MCF 10A (cell line): ENCODE data around the gene WASF3. TPM values are rescaled to one million over a fixed set of nuclear protein-coding genes. Genes with fewer than 3 reads are reported as not detected.
"Not testable (repeated sequence)": the region's sequence is repeated elsewhere in the genome, so short reads cannot be mapped to it uniquely, and the experiment has no call there.

Experiments
- BruUV-seq: library from RNA; stranded (reverse); fragments of 400-500 nt; replicated peaks from 2 replicates; lab custom pipeline; 2021; lab: Mats Ljungman, UMichigan
- CTCF ChIA-PET: fragments of 300-600 bp; sonication (Branson Sonifier 250); formaldehyde crosslinking; extraction: SDS; loops from one replicate; lab custom pipeline; 2021; ENCODE audit warnings: antibody characterized with exemption, inconsistent platforms; lab: Yijun Ruan, JAX
- POLR2A ChIA-PET: fragments of 300-600, 350-650 bp; sonication (Branson Sonifier 250); formaldehyde crosslinking; extraction: SDS; loops from one replicate; lab custom pipeline; 2020; ENCODE audit warnings: antibody characterized with exemption, inconsistent platforms; lab: Yijun Ruan, JAX
- DNase-seq: peaks from one replicate; pipeline ENCODE4 v3.0.0-alpha.2; 2018; ENCODE audit not compliant: unreplicated experiment
- H3K27ac Mint-ChIP-seq: one replicate; pipeline ENCODE4 v1.8.0; 2022; ENCODE audit warnings: mild to moderate bottlenecking, low read depth, mixed read lengths; ENCODE audit not compliant: unreplicated experiment
- H3K27me3 Mint-ChIP-seq: one replicate; pipeline ENCODE4 v1.8.0; 2022; ENCODE audit warnings: mixed read lengths; ENCODE audit not compliant: insufficient read depth, unreplicated experiment
- H3K36me3 Mint-ChIP-seq: one replicate; pipeline ENCODE4 v1.8.0; 2022; ENCODE audit warnings: mild to moderate bottlenecking, moderate library complexity, mixed read lengths; ENCODE audit not compliant: insufficient read depth, unreplicated experiment
- H3K4me1 Mint-ChIP-seq: one replicate; pipeline ENCODE4 v1.8.0; 2022; ENCODE audit warnings: mixed read lengths; ENCODE audit not compliant: insufficient read depth, unreplicated experiment
- H3K4me3 Mint-ChIP-seq: one replicate; pipeline ENCODE4 v1.8.0; 2022; ENCODE audit warnings: mild to moderate bottlenecking, moderate library complexity, mixed read lengths; ENCODE audit not compliant: unreplicated experiment
- H3K9me3 Mint-ChIP-seq: one replicate; pipeline ENCODE4 v1.8.0; 2022; ENCODE audit warnings: mixed read lengths; ENCODE audit not compliant: unreplicated experiment
- intact Hi-C: fragments of 100-400 bp; cut with micrococcal nuclease; formaldehyde crosslinking; loops from 2 replicates; pipeline ENCODE4 v1.14.1; 2022
- total RNA-seq: library from RNA; stranded (reverse); gene quantifications from 2 replicates; pipeline ENCODE4 v1.2.3, GENCODE V29; 2022
- TF ChIP-seq, protein P1 (sequence below): fragments of 200-600 bp; IDR thresholded peaks from one replicate; pipeline ENCODE4 v1.8.0; 2022; ENCODE audit warnings: antibody characterized with exemption, mild to moderate bottlenecking; ENCODE audit not compliant: unreplicated experiment

The WASF3 gene
- total RNA-seq, 1 experiment from 2014 or later: 24.0 TPM

DNA sequence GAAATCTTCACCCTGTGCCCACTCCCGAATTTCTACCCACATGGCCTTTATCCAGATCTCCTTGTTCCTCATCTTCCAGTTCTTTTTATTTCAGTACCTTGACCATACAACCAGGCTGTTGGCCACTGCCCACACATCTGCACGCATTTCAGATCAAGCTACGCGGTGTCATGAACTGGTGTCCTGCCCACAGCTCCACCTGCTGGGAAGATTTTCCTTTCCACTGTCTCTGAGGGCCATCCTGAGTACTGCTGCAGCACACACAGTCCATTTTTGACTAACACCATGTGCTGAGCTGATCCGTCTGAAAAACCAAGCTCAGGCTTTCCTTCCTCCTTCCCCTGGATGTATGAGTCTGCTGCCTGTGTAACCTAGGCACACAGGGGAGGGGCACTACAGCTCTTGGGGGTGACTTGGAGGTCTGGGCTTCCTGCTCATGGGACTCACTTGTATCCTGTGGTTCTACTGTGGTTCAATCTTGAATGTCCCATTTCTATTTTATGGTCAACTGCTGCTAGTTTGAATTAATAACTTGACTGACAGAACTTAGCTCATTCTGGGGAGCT, 71.9 kb downstream of the WASF3 start:
- Mint-ChIP-seq H3K27ac (no peak overlapping the region), H3K36me3 (peaks cover 6% of the 10 kb centered on the region), H3K9me3 (peaks cover 28% of the 10 kb centered on the region), H3K27me3 (no peaks in the 10 kb centered on the region), H3K4me3 (no peak overlapping the region), H3K4me1 (no peaks in the 10 kb centered on the region)
- intact Hi-C loops: no loop called here
- CTCF ChIA-PET: interaction anchor here (0.6 to 1.2 kb wide), 6 partner anchors 9 to 444 kb away, joined by 3 read pairs; no protein-coding TSS in a partner anchor
- TF ChIP-seq, protein P1, sequence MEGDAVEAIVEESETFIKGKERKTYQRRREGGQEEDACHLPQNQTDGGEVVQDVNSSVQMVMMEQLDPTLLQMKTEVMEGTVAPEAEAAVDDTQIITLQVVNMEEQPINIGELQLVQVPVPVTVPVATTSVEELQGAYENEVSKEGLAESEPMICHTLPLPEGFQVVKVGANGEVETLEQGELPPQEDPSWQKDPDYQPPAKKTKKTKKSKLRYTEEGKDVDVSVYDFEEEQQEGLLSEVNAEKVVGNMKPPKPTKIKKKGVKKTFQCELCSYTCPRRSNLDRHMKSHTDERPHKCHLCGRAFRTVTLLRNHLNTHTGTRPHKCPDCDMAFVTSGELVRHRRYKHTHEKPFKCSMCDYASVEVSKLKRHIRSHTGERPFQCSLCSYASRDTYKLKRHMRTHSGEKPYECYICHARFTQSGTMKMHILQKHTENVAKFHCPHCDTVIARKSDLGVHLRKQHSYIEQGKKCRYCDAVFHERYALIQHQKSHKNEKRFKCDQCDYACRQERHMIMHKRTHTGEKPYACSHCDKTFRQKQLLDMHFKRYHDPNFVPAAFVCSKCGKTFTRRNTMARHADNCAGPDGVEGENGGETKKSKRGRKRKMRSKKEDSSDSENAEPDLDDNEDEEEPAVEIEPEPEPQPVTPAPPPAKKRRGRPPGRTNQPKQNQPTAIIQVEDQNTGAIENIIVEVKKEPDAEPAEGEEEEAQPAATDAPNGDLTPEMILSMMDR: no peak
- no peak for DNase-seq
- no TSS peak for BruUV-seq
- POLR2A ChIA-PET: interaction anchor here (0.6 to 1.0 kb wide), 2 partner anchors 444 to 457 kb away, joined by 3 read pairs; no protein-coding TSS in a partner anchor

DNA sequence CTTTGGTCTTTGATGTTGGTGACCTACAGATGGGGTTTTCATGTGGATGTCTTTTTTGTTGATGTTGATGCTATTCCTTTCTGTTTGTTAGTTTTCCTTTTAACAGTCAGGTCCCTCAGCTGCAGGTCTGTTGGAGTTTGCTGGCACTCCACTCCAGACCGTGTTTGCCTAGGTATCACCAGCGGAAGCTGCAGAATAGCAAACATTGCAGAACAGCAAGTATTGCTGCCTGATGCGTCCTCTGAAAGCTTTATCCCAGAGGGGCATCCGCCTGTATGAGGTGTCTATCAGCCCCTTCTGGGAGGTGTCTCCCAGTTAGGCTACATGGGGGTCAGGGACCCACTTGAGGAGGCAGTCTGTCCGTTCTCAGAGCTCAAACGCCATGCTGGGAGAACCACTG, 78.2 kb downstream of the WASF3 start:
- intact Hi-C loops, H3K27ac Mint-ChIP-seq, CTCF ChIA-PET, H3K4me3 Mint-ChIP-seq, BruUV-seq, H3K4me1 Mint-ChIP-seq, H3K27me3 Mint-ChIP-seq, DNase-seq: not testable (repeated sequence)
- POLR2A ChIA-PET: interaction anchor here (0.7 kb wide), 2 partner anchors 10 to 13 kb away, joined by 3 read pairs; no protein-coding TSS in a partner anchor
- H3K9me3 Mint-ChIP-seq: peaks cover 25% of the 10 kb centered on the region
- H3K36me3 Mint-ChIP-seq: peaks cover 14% of the 10 kb centered on the region

DNA sequence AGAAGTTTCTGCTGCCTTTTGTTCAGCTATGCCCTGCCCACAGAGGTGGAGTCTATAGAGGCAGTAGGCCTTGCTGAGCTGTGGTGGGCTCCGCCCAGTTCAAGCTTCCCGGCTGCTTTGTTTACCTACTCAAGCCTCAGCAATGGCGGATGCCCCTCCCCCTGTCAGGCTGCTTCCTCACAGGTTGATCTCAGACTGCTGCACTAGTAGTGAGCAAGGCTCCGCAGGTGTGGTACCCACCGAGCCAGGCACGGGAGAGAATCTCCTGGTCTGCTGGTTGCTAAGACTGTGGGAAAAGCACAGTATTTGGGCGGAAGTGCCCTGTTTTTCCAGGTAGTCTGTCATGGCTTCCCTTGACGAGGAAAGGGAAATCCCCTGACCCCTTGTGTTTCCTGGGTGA, 78.6 kb downstream of the WASF3 start:
- POLR2A ChIA-PET: interaction anchor here (0.7 kb wide), 1 partner anchor 13 kb away, joined by 3 read pairs; no protein-coding TSS in a partner anchor
- intact Hi-C loops, BruUV-seq: not testable (repeated sequence)

DNA sequence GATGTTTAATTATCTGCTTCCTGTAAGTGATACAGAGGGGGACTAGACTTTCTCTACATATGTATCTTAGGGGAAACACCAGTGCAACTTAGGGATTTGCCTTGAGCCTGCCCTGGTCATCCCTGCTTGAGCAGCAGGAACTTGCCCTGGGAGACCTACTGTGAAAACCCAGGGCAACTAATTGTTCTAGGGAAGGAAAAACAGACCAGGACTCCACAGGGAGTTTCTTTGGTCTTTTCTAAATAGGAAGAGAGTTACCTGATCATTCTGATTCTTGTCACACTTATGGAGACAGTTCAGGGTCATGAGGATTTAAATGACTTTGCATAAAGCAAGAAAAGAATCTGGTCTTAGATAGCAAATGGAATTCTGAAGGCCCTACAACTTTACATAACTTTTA, 89.1 kb downstream of the WASF3 start:
- CTCF ChIA-PET: interaction anchor here (1.1 kb wide), 1 partner anchor 150 kb away, joined by 3 read pairs; no protein-coding TSS in a partner anchor
- Mint-ChIP-seq H3K9me3 (peaks cover 14% of the 10 kb centered on the region), H3K4me1 (no peaks in the 10 kb centered on the region), H3K27ac (no peak overlapping the region), H3K36me3 (no peaks in the 10 kb centered on the region), H3K27me3 (no peaks in the 10 kb centered on the region), H3K4me3 (no peak overlapping the region)
- POLR2A ChIA-PET: no interaction called here
- intact Hi-C loops: no loop called here
- TF ChIP-seq, protein P1: no peak
- DNase-seq: no peak
- no TSS peak for BruUV-seq

More for the DNA sequence above, 78.6 kb downstream of the WASF3 start:
- H3K4me3 Mint-ChIP-seq, H3K27me3 Mint-ChIP-seq, H3K4me1 Mint-ChIP-seq, DNase-seq, H3K27ac Mint-ChIP-seq: not testable (repeated sequence)
- H3K9me3 Mint-ChIP-seq: peaks cover 25% of the 10 kb centered on the region
- H3K36me3 Mint-ChIP-seq: peaks cover 14% of the 10 kb centered on the region
- CTCF ChIA-PET: interaction anchor here (0.5 kb wide), 1 partner anchor 1190 kb away, joined by 3 read pairs; no protein-coding TSS in a partner anchor

DNA sequence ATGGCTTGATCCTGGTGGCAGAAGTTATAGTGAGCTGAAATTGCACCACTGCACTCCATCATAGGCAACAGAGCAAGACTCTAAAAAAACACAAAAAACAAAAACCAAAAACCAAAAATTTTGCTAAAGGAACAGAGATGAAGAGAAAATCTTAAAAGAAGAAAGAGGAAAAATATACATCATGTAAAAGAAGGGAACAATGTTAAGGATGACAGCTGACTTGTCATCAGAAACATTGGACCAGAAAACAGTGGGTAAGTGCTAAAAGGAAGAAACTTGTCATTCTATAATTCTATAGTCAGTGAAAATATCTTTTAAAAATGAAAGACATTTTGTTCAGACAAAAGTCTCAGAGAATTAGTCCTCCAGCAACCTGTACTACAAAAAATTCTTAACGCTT, 93.8 kb downstream of the WASF3 start:
- intact Hi-C loops: no loop called here
- H3K4me1 Mint-ChIP-seq: no peaks in the 10 kb centered on the region
- TF ChIP-seq, protein P1: no peak
- CTCF ChIA-PET: no interaction called here
- POLR2A ChIA-PET: no interaction called here
- no TSS peak for BruUV-seq
- H3K36me3 Mint-ChIP-seq: no peaks in the 10 kb centered on the region
- H3K9me3 Mint-ChIP-seq: peaks cover 19% of the 10 kb centered on the region
- no peak overlapping the region for H3K27ac Mint-ChIP-seq
- DNase-seq: no peak
- H3K4me3 Mint-ChIP-seq: no peak overlapping the region
- no peaks in the 10 kb centered on the region for H3K27me3 Mint-ChIP-seq
